ENCODE measurements around the gene ANKRD13B.
A peak's percentile ranks its signal among the peaks of the same experiment; 100 is the strongest.
"Not testable (repeated sequence)": the region's sequence is repeated elsewhere in the genome, so short reads cannot be mapped to it uniquely, and the experiment has no call there.

The ANKRD13B gene

DNA sequence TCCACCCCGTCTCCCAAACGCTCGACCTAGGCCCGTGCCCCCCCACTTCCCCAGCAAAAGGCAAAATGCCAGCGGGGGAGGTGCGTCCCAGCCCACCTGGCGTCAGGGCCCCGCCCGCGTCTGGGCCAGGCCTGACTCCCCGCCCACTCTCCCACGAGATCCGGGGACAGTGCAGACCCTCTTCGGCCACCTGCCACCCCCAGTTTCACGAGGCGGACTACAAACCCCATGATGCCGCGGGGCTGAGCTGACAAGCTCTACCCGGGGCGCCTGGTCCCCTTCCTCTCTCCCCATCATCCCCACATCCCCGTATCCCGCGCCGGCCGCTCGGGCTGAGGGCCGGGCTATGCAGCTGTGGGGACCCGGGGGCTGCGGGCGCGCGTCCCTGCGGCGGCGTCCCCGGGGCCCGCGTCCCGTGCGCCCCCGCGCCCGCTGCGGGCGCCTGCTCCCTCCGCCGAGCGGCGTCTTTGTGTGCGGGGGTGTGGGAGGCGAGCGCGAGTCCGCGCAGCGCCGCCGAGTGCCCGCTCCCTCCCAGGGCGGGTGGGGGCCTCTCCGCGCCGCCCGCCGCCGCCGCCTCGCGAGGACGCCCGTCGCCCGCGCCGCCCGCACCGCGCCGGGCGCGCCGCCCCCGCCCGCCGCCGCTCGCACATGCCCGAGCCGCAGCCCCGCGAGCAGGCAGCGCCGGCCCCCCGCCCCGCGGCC, at the start of gene ANKRD13B:
Gene ANKRD13B, plus strand, starts transcription at position 283 of the 702 bp plus-strand sequence. CDS start 490 bp downstream, outside the sequence.
- Histone ChIP-seq H3K4me3 (ENCODE audit: low read length) (peak within 1 kb of the TSS; percentile 82), H3K9me3 (ENCODE audit: control insufficient read depth, low read depth, low read length) (no peaks in the 10 kb centered on the region), H3K4me1 (ENCODE audit: control insufficient read depth, low read depth, low read length) (peaks cover 48% of the 10 kb centered on the region), H3K9ac (ENCODE audit: low read length) (peak within 1 kb of the TSS; percentile 33), H3K27ac (ENCODE audit: low read length) (no peak within 1 kb of the TSS), H3K36me3 (ENCODE audit: control insufficient read depth, low read depth, low read length) (no peaks in the 10 kb centered on the region), H3K27me3 (ENCODE audit: control insufficient read depth, insufficient read depth, low read length) (peaks cover 8% of the 10 kb centered on the region)

DNA sequence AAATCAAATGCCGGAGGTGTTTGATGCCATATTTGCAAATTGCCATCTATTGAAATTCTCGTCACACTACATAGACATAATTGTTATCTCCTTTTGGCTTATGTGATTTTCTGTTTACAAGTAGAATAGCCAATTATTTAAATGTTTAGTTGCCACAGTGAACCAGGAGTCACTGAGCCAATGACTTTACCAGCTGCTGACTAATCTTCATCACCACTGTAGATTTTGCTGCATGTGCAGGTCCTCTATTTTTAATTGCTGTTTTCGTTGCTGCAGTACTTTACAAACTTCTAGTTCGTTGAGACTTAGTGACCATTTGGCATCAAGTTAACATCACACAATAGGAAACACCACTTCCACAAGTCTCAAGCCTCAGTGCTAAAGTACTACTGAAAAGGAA, 48.9 kb upstream of the ANKRD13B start:
- H3K4me3 ChIP-seq (ENCODE audit: low read length): no peak overlapping the region
- H3K4me1 ChIP-seq (ENCODE audit: control insufficient read depth, low read depth, low read length): no peaks in the 10 kb centered on the region
- peaks cover 34% of the 10 kb centered on the region for H3K36me3 ChIP-seq (ENCODE audit: control insufficient read depth, low read depth, low read length)
- H3K27ac ChIP-seq (ENCODE audit: low read length): no peak overlapping the region
- no peaks in the 10 kb centered on the region for H3K9me3 ChIP-seq (ENCODE audit: control insufficient read depth, low read depth, low read length)
- H3K27me3 ChIP-seq (ENCODE audit: control insufficient read depth, insufficient read depth, low read length): no peaks in the 10 kb centered on the region
- no peak overlapping the region for H3K9ac ChIP-seq (ENCODE audit: low read length)

DNA sequence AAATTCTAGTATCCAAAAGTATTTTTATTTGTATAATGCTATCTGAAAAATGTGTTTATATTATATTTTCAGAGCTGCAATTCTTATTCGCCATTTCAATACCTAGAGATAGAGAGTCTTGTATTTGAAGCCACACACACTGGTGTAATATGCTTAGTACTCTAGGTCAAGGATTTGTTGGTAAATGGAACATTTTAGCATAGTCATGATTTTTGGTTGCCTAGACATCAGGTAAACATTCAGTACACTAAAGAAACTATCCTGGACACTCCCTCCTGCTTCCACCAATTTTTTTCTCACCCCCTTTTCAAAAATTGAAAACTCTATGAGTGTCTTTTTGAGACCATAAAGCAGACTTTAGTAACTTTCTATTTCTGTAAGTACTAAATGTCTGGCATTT, 46.8 kb upstream of the ANKRD13B start:
- Histone ChIP-seq H3K4me1 (ENCODE audit: control insufficient read depth, low read depth, low read length) (no peaks in the 10 kb centered on the region), H3K27ac (ENCODE audit: low read length) (no peak overlapping the region), H3K4me3 (ENCODE audit: low read length) (no peak overlapping the region), H3K36me3 (ENCODE audit: control insufficient read depth, low read depth, low read length) (peaks cover 28% of the 10 kb centered on the region), H3K9me3 (ENCODE audit: control insufficient read depth, low read depth, low read length) (no peaks in the 10 kb centered on the region), H3K27me3 (ENCODE audit: control insufficient read depth, insufficient read depth, low read length) (no peaks in the 10 kb centered on the region), H3K9ac (ENCODE audit: low read length) (no peak overlapping the region)

DNA sequence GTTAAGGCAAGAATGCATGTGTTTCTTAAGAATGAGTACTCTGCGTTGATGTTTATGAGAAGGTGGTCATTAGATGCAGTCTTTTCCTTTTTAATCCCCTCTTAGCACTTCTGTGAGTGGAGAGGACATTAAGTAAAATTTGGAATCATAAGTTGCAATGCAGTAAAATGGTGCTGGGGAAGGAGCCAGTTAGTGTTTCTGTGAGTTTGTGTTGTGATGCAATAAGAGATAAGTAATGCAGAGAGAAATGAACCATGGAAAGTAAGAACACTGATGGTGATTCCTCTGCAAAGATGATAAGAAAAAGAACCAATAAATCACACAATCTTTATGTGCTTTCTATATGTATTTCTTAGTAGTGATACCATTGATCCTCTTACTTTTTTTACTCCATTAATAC, 46.1 kb upstream of the ANKRD13B start:
- Histone ChIP-seq H3K27me3 (ENCODE audit: control insufficient read depth, insufficient read depth, low read length) (no peaks in the 10 kb centered on the region), H3K36me3 (ENCODE audit: control insufficient read depth, low read depth, low read length) (peaks cover 28% of the 10 kb centered on the region), H3K9me3 (ENCODE audit: control insufficient read depth, low read depth, low read length) (no peaks in the 10 kb centered on the region), H3K4me3 (ENCODE audit: low read length) (no peak overlapping the region), H3K9ac (ENCODE audit: low read length) (no peak overlapping the region), H3K4me1 (ENCODE audit: control insufficient read depth, low read depth, low read length) (no peaks in the 10 kb centered on the region), H3K27ac (ENCODE audit: low read length) (no peak overlapping the region)

DNA sequence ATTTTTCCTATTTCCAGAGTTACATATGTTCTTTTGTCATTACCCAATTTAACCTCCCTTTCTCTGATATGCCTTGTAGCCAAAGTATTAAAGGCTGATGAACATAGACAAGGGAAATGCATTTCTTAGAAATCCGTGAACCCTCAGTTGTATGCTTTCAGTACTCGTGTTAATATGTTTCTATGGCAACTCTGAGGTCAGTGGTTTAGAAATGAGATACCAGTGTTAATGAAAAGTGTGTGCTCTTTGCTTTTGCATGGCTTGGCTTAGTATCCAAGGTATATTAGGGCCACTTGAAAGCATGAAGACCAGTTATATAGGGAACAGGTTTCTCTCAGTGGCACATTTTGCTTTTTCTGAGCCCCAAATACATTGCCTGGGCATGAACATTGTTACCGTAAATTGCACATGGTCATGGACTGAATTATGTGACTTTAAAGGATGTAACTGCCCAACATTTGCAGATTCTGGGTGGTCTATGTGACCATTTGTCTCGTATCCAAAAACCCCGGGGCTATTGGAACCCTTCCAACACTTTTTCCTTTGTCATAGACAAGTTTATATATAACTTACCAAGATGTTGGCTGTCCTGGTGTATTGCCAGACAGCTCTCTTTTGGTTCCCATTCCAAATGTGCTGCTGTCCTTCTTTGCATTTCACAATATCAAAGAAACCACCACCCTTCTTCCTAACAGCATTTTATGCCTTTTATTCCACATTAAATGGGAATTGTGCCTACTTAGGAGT, 43.6 kb upstream of the ANKRD13B start:
- Histone ChIP-seq H3K9ac (ENCODE audit: low read length) (no peak overlapping the region), H3K27ac (ENCODE audit: low read length) (no peak overlapping the region), H3K9me3 (ENCODE audit: control insufficient read depth, low read depth, low read length) (no peaks in the 10 kb centered on the region), H3K4me3 (ENCODE audit: low read length) (no peak overlapping the region), H3K36me3 (ENCODE audit: control insufficient read depth, low read depth, low read length) (peaks cover 8% of the 10 kb centered on the region), H3K27me3 (ENCODE audit: control insufficient read depth, insufficient read depth, low read length) (no peaks in the 10 kb centered on the region), H3K4me1 (ENCODE audit: control insufficient read depth, low read depth, low read length) (no peaks in the 10 kb centered on the region)

DNA sequence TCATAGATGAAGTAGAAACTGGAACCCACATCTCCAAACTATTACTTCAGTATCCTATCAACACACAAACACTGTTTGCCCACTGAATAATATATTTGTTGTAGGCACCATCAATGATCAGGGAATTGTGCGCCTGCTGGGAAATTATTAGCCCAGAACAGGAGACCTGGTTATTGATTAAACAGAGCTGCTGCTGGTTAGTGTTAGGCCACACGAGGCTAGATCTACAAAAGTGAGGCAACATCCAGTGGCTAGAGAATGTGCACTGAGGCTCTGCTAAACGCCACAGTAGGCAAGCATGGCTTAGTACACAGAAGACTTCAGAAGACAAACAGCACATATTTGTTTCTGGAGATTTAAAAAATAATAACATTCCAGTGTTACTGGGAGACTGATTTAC, 37.1 kb upstream of the ANKRD13B start:
- Histone ChIP-seq H3K9ac (ENCODE audit: low read length) (no peak overlapping the region), H3K9me3 (ENCODE audit: control insufficient read depth, low read depth, low read length) (no peaks in the 10 kb centered on the region), H3K36me3 (ENCODE audit: control insufficient read depth, low read depth, low read length) (no peaks in the 10 kb centered on the region), H3K4me1 (ENCODE audit: control insufficient read depth, low read depth, low read length) (no peaks in the 10 kb centered on the region), H3K27ac (ENCODE audit: low read length) (no peak overlapping the region), H3K4me3 (ENCODE audit: low read length) (no peak overlapping the region), H3K27me3 (ENCODE audit: control insufficient read depth, insufficient read depth, low read length) (no peaks in the 10 kb centered on the region)

DNA sequence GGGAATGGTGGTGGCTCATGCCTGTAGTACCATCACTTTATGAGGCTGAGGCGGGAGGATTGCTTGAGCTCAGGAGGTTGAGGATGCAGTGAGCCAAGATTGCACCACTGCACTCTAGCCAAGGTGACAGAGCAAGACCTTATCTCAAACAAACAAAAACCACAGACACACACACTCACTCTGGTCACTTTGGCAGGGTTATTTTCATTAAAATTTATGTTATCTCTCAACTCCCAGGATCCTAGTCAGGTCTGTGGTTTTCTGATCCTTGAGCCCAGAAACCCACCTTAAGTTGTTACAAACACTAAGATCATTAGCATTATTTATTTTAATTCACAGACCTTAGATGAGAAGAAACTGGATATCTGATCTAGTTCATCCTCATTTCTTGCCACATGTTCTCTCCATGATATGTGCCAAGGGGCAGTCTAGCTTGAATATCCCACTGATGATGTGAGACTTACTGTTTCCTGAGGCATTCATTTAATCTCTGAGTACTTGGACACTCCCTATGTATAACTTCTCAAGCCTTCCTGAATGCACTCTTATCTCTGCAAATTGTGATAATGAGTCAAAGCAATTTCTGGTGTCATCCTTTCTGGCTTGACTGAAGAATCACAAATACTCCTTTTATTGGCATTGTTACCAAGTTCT, 35.7 kb upstream of the ANKRD13B start:
- no peak overlapping the region for H3K4me3 ChIP-seq (ENCODE audit: low read length)
- H3K36me3 ChIP-seq (ENCODE audit: control insufficient read depth, low read depth, low read length): no peaks in the 10 kb centered on the region
- H3K9me3 ChIP-seq (ENCODE audit: control insufficient read depth, low read depth, low read length): no peaks in the 10 kb centered on the region
- no peaks in the 10 kb centered on the region for H3K4me1 ChIP-seq (ENCODE audit: control insufficient read depth, low read depth, low read length)
- H3K9ac ChIP-seq (ENCODE audit: low read length): no peak overlapping the region
- no peaks in the 10 kb centered on the region for H3K27me3 ChIP-seq (ENCODE audit: control insufficient read depth, insufficient read depth, low read length)
- H3K27ac ChIP-seq (ENCODE audit: low read length): no peak overlapping the region

DNA sequence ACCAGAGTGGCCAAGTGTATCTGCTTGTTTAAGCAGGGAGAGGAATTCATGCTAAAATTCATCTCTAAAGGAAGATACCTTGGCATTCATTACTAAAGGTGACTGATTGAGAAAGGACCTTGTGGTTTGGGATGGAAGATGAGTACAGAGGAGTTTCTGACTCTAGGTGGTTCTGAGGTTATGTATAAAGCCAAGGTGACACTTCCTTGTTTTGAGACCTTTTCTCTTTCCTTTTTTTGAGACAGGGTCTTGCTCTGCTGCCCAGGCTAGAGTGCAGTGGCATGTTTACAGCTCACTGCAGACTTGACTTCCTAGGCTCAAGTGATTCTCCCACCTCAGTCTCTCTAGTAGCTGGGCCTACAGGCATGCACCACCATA, 35.2 kb upstream of the ANKRD13B start:
- no peaks in the 10 kb centered on the region for H3K36me3 ChIP-seq (ENCODE audit: control insufficient read depth, low read depth, low read length)
- H3K27ac ChIP-seq (ENCODE audit: low read length): no peak overlapping the region
- H3K4me3 ChIP-seq (ENCODE audit: low read length): no peak overlapping the region
- H3K9ac ChIP-seq (ENCODE audit: low read length): no peak overlapping the region
- no peaks in the 10 kb centered on the region for H3K27me3 ChIP-seq (ENCODE audit: control insufficient read depth, insufficient read depth, low read length)
- no peaks in the 10 kb centered on the region for H3K4me1 ChIP-seq (ENCODE audit: control insufficient read depth, low read depth, low read length)
- H3K9me3 ChIP-seq (ENCODE audit: control insufficient read depth, low read depth, low read length): no peaks in the 10 kb centered on the region

DNA sequence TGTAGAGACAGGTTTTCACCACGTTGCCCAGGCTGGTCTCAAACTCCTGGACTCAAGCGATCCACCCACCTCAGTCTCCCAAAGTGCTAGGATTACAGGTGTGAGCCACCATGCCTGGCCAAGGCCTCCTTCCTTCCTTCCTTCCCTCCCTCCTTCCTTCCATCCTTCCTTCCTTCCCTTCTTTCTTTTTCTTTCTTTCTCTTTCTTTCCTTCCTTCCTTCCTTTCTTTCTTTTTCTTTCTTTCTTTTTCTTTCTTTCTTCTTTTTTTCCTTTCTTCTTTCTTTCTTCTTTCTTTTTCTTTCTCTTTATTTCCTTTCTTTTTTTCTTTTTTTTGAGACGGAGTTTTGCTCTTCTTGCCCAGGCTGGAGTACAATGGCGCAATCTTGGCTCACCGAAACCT, 34.8 kb upstream of the ANKRD13B start:
- not testable (repeated sequence) for H3K27me3 ChIP-seq (ENCODE audit: control insufficient read depth, insufficient read depth, low read length); H3K36me3 ChIP-seq (ENCODE audit: control insufficient read depth, low read depth, low read length); H3K4me3 ChIP-seq (ENCODE audit: low read length); H3K9ac ChIP-seq (ENCODE audit: low read length); H3K4me1 ChIP-seq (ENCODE audit: control insufficient read depth, low read depth, low read length); H3K9me3 ChIP-seq (ENCODE audit: control insufficient read depth, low read depth, low read length); H3K27ac ChIP-seq (ENCODE audit: low read length)

DNA sequence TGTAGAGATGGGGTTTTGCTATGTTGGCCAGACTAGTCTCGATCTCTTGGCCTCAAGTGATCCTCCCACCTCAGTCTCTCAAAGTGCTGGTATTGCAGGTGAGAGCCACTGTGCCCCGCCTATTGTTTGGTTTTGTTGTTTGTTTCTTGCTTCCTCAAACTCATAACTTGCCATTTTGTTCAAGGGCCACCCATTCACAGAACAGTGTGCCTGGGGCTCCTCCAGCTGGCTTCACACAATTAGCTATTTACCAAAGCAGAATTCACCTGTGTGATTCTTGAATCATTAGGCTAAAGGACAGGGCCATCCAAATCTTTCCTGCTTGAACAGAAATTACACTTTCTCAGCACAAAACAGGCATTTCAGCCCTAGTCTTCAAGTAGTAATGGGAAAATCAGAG, 33.3 kb upstream of the ANKRD13B start:
- H3K27me3 ChIP-seq (ENCODE audit: control insufficient read depth, insufficient read depth, low read length): peaks cover 8% of the 10 kb centered on the region
- H3K36me3 ChIP-seq (ENCODE audit: control insufficient read depth, low read depth, low read length): no peaks in the 10 kb centered on the region
- no peak overlapping the region for H3K27ac ChIP-seq (ENCODE audit: low read length)
- no peak overlapping the region for H3K4me3 ChIP-seq (ENCODE audit: low read length)
- no peak overlapping the region for H3K9ac ChIP-seq (ENCODE audit: low read length)
- no peaks in the 10 kb centered on the region for H3K4me1 ChIP-seq (ENCODE audit: control insufficient read depth, low read depth, low read length)
- no peaks in the 10 kb centered on the region for H3K9me3 ChIP-seq (ENCODE audit: control insufficient read depth, low read depth, low read length)

DNA sequence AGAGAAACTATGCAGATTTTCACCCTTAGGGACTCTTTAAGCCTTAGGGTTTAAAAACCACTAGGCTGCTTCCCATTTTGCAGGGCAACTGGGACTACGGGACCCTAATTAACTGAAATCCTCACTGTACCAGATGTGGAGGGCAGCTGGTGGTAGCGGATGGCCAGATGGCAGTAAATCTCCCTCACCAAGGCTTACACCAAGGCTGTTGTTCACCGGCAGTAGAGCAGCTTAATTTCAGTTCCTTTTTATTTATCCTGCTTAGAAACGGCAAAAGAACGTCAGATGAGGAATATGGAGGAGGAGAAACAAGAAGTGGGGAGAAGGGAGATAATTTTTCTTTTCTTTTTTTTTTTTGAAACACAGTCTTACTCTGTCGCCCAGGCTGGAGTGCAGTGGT, 32.6 kb upstream of the ANKRD13B start:
- Histone ChIP-seq H3K36me3 (ENCODE audit: control insufficient read depth, low read depth, low read length) (no peaks in the 10 kb centered on the region), H3K4me3 (ENCODE audit: low read length) (no peak overlapping the region), H3K27ac (ENCODE audit: low read length) (no peak overlapping the region), H3K9ac (ENCODE audit: low read length) (no peak overlapping the region), H3K4me1 (ENCODE audit: control insufficient read depth, low read depth, low read length) (no peaks in the 10 kb centered on the region), H3K27me3 (ENCODE audit: control insufficient read depth, insufficient read depth, low read length) (peaks cover 15% of the 10 kb centered on the region), H3K9me3 (ENCODE audit: control insufficient read depth, low read depth, low read length) (no peaks in the 10 kb centered on the region)

All from iPS-18a (cell line).